GM19025 (cell line): ENCODE measurements around the gene ARSD.
"Not testable (repeated sequence)": the region's sequence is repeated elsewhere in the genome, so short reads cannot be mapped to it uniquely, and the experiment has no call there.

Experiments
- ATAC-seq: cut with Tn5 transposase; IDR thresholded peaks from one replicate; pipeline ENCODE4 v1.9.1; 2021; ENCODE audit warnings: mild to moderate bottlenecking, low read depth, moderate library complexity; ENCODE audit not compliant: unreplicated experiment

Gene ARSD

GRCh38 chrX:2928583-2929434 is at the start of gene ARSD:
Gene ARSD, minus strand, starts transcription at chrX:2929339. Its CDS starts 64 bp downstream, at chrX:2929275.
- ATAC-seq: peak; percentile 83

GRCh38 chrX:2978639-2979038 is 49.5 kb upstream of the ARSD start:
- not testable (repeated sequence) for ATAC-seq

- no peak for ATAC-seq
Measured at GRCh38 chrX:2974961-2975360, 45.8 kb upstream of the ARSD start.

GRCh38 chrX:2972391-2972790 is 43.3 kb upstream of the ARSD start:
- no peak for ATAC-seq

GRCh38 chrX:2969021-2969420 is 39.9 kb upstream of the ARSD start:
- no peak for ATAC-seq

- ATAC-seq: no peak
Measured at GRCh38 chrX:2967998-2968909, 39.1 kb upstream of the ARSD start.

- no peak for ATAC-seq
Measured at GRCh38 chrX:2967584-2967983, 38.4 kb upstream of the ARSD start.

- no peak for ATAC-seq
Measured at GRCh38 chrX:2967012-2967411, 37.9 kb upstream of the ARSD start.

GRCh38 chrX:2965965-2966364 is 36.8 kb upstream of the ARSD start:
- no peak for ATAC-seq

GRCh38 chrX:2963992-2964794 is 35.1 kb upstream of the ARSD start:
- not testable (repeated sequence) for ATAC-seq

- ATAC-seq: not testable (repeated sequence)
Measured at GRCh38 chrX:2963449-2963848, 34.3 kb upstream of the ARSD start.

GRCh38 chrX:2962381-2962780 is 33.2 kb upstream of the ARSD start:
- ATAC-seq: no peak

- no peak for ATAC-seq
Measured at GRCh38 chrX:2960861-2961515, 31.8 kb upstream of the ARSD start.

- ATAC-seq: no peak
Measured at GRCh38 chrX:2958199-2958598, 29.1 kb upstream of the ARSD start.

GRCh38 chrX:2955838-2956237 is 26.7 kb upstream of the ARSD start:
- no peak for ATAC-seq

GRCh38 chrX:2955281-2955680 is 26.1 kb upstream of the ARSD start:
- ATAC-seq: no peak

- ATAC-seq: no peak
Measured at GRCh38 chrX:2954541-2954940, 25.4 kb upstream of the ARSD start.

- not testable (repeated sequence) for ATAC-seq
Measured at GRCh38 chrX:2937942-2938341, 8.8 kb upstream of the ARSD start.

GRCh38 chrX:2934715-2935710 is 5.9 kb upstream of the ARSD start:
- no peak for ATAC-seq
